ENCODE measurements around the gene MED10. TPM values are rescaled to one million over a fixed set of nuclear protein-coding genes. Genes with fewer than 3 reads are reported as not detected.

MED10 gene
- total and polyA plus RNA-seq, 2 experiments from 2014 or later, result 16.0 to 58.1 TPM

DNA sequence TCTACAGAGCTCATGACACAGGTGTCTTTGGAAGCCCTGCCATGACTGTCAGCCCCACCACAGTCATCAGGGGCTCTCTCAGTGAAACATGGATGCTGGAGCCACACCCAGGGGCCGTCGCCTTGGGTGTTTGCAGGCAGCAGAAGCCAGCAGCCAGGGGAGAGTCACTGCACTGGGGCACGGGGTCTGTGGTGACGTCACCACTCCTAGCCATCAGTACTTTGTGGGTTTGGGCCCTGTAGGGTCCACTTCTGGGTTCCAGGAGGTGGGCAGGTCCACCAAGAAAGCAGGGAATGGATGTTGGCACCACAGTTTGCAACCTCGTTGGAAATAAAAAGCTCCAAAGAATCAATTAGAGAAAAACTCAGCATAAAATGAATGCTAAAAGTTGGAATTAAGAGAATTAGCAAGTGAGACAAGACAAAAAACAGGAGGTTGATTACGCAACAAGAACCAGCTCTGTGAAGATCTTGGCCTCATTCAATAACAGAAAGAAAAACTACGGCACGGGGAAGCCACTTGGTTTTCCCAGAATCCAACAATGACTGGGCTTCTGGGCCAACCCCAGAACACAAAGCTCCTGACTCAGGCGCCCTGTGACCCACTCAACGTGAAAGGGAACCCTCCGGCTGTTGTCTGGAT lies 34.3 kb downstream of the MED10 start (continued):
- TF ChIP-seq, protein P1, sequence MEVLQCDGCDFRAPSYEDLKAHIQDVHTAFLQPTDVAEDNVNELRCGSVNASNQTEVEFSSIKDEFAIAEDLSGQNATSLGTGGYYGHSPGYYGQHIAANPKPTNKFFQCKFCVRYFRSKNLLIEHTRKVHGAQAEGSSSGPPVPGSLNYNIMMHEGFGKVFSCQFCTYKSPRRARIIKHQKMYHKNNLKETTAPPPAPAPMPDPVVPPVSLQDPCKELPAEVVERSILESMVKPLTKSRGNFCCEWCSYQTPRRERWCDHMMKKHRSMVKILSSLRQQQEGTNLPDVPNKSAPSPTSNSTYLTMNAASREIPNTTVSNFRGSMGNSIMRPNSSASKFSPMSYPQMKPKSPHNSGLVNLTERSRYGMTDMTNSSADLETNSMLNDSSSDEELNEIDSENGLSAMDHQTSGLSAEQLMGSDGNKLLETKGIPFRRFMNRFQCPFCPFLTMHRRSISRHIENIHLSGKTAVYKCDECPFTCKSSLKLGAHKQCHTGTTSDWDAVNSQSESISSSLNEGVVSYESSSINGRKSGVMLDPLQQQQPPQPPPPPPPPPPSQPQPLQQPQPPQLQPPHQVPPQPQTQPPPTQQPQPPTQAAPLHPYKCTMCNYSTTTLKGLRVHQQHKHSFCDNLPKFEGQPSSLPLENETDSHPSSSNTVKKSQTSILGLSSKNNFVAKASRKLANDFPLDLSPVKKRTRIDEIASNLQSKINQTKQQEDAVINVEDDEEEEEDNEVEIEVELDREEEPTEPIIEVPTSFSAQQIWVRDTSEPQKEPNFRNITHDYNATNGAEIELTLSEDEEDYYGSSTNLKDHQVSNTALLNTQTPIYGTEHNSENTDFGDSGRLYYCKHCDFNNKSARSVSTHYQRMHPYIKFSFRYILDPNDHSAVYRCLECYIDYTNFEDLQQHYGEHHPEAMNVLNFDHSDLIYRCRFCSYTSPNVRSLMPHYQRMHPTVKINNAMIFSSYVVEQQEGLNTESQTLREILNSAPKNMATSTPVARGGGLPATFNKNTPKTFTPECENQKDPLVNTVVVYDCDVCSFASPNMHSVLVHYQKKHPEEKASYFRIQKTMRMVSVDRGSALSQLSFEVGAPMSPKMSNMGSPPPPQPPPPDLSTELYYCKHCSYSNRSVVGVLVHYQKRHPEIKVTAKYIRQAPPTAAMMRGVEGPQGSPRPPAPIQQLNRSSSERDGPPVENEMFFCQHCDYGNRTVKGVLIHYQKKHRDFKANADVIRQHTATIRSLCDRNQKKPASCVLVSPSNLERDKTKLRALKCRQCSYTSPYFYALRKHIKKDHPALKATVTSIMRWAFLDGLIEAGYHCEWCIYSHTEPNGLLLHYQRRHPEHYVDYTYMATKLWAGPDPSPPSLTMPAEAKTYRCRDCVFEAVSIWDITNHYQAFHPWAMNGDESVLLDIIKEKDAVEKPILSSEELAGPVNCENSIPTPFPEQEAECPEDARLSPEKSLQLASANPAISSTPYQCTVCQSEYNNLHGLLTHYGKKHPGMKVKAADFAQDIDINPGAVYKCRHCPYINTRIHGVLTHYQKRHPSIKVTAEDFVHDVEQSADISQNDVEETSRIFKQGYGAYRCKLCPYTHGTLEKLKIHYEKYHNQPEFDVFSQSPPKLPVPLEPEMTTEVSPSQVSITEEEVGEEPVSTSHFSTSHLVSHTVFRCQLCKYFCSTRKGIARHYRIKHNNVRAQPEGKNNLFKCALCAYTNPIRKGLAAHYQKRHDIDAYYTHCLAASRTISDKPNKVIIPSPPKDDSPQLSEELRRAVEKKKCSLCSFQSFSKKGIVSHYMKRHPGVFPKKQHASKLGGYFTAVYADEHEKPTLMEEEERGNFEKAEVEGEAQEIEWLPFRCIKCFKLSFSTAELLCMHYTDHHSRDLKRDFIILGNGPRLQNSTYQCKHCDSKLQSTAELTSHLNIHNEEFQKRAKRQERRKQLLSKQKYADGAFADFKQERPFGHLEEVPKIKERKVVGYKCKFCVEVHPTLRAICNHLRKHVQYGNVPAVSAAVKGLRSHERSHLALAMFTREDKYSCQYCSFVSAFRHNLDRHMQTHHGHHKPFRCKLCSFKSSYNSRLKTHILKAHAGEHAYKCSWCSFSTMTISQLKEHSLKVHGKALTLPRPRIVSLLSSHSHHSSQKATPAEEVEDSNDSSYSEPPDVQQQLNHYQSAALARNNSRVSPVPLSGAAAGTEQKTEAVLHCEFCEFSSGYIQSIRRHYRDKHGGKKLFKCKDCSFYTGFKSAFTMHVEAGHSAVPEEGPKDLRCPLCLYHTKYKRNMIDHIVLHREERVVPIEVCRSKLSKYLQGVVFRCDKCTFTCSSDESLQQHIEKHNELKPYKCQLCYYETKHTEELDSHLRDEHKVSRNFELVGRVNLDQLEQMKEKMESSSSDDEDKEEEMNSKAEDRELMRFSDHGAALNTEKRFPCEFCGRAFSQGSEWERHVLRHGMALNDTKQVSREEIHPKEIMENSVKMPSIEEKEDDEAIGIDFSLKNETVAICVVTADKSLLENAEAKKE (CRISPR knock-in tag; IDR thresholded peaks at IDR 0.05), result no peak

DNA sequence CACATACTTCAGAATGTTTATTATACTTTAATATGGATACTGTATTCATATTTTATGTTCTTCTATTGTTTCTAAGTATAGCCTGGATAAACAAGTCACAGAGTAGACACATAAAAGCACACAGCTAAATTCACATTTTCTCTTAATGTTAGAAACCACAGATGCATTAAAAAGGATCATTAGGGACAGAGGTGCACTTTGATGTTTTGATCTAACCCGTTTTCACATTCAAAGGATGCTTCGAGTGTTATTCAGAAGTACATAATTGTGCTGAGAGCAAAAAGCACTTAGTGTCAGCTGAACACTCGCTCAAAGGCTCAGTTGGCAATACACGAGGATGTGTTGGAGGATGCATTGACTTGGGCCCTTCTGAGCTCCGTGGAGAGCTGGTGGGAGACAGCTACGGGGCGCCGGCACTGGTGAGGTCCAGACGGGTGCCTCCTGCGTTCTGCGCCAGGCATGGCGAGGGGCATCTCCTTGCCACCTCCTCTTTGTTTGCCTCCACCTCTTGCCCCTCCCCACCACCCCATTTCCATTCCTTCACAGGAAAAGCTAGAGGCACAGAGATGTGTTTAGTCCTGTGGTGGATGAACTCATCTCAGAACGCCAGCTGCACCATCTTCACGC lies 35.5 kb downstream of the MED10 start:
- no peak for ATAC-seq
- no peak for DNase-seq (ENCODE audit: low spot score)
- TF ChIP-seq CREB1 (CRISPR knock-in tag; IDR thresholded peaks at IDR 0.05; ENCODE audit: low read depth) (no peak), STAT1 (IDR thresholded peaks at IDR 0.05; ENCODE audit: unreplicated experiment) (no peak)
- TF ChIP-seq, protein P1 (CRISPR knock-in tag; IDR thresholded peaks at IDR 0.05), result no peak
- TF ChIP-seq, protein P2, sequence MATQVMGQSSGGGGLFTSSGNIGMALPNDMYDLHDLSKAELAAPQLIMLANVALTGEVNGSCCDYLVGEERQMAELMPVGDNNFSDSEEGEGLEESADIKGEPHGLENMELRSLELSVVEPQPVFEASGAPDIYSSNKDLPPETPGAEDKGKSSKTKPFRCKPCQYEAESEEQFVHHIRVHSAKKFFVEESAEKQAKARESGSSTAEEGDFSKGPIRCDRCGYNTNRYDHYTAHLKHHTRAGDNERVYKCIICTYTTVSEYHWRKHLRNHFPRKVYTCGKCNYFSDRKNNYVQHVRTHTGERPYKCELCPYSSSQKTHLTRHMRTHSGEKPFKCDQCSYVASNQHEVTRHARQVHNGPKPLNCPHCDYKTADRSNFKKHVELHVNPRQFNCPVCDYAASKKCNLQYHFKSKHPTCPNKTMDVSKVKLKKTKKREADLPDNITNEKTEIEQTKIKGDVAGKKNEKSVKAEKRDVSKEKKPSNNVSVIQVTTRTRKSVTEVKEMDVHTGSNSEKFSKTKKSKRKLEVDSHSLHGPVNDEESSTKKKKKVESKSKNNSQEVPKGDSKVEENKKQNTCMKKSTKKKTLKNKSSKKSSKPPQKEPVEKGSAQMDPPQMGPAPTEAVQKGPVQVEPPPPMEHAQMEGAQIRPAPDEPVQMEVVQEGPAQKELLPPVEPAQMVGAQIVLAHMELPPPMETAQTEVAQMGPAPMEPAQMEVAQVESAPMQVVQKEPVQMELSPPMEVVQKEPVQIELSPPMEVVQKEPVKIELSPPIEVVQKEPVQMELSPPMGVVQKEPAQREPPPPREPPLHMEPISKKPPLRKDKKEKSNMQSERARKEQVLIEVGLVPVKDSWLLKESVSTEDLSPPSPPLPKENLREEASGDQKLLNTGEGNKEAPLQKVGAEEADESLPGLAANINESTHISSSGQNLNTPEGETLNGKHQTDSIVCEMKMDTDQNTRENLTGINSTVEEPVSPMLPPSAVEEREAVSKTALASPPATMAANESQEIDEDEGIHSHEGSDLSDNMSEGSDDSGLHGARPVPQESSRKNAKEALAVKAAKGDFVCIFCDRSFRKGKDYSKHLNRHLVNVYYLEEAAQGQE (IDR thresholded peaks at IDR 0.05; ENCODE audit: unreplicated experiment), result no peak

More for the DNA sequence above, 35.5 kb downstream of the MED10 start:
- H3K4me1 ChIP-seq (ENCODE audit: insufficient read depth), result no peaks in the 10 kb centered on the region
- no peaks in the 10 kb centered on the region for H3K4me1 Mint-ChIP-seq
- no peaks in the 10 kb centered on the region for H3K27me3 ChIP-seq (ENCODE audit: insufficient read depth)
- H3K4me3 ChIP-seq, result no peak overlapping the region
- H3K9me3 Mint-ChIP-seq, result no peaks in the 10 kb centered on the region
- H3K79me2 ChIP-seq (replicated peaks; ENCODE audit: insufficient read depth), result no peaks in the 10 kb centered on the region; the same call in 1 of the 2 replicates
- H3K36me3 ChIP-seq (ENCODE audit: insufficient read depth), result no peaks in the 10 kb centered on the region
- H3K4me2 ChIP-seq, result no peak overlapping the region
- H3K4me3 Mint-ChIP-seq, result no peak overlapping the region
- H3K36me3 Mint-ChIP-seq (ENCODE audit: low read depth), result no peaks in the 10 kb centered on the region
- H3F3A ChIP-seq (replicated peaks; ENCODE audit: low read depth), result no peaks in the 10 kb centered on the region
- peaks cover 11% of the 10 kb centered on the region for H3K27me3 Mint-ChIP-seq (ENCODE audit: insufficient read depth, low read depth, poor library complexity)
- H4K20me1 ChIP-seq (replicated peaks; ENCODE audit: insufficient read depth), result no peaks in the 10 kb centered on the region
- H3K27ac ChIP-seq (ENCODE audit: low read depth), result no peak overlapping the region
- H3K9me2 ChIP-seq (ENCODE audit: insufficient read depth), result no peaks in the 10 kb centered on the region
- H2AFZ ChIP-seq, result no peak overlapping the region
- no peak overlapping the region for H3K27ac Mint-ChIP-seq
